Lower leg skin (tissue), 4 donors: ENCODE data around the gene TACR2. TPM values are rescaled to one million over a fixed set of nuclear protein-coding genes. Genes with fewer than 3 reads are reported as not detected.

ENCODE experiments used
- DNase-seq, 2 donors: peaks; one replicate each; pipeline ENCODE4 v3.0.0-alpha.2; 2019; ENCODE audit warnings: low spot score in 2 of 2
- H3K4me3 ChIP-seq: fragments of 200-600 bp; sonication (generic); 2 replicates; pipeline ENCODE4 v1.5.1; 2017; ENCODE audit warnings: mild to moderate bottlenecking, low read depth; ENCODE audit not compliant: poor library complexity, severe bottlenecking
- POLR2A ChIP-seq, 2 donors: fragments of 450-650 bp; IDR thresholded peaks; one replicate each; pipeline ENCODE4 v1.6.1; 2016 to 2017; ENCODE audit warnings: antibody characterized with exemption in 2 of 2, mild to moderate bottlenecking in 1 of 2, moderate library complexity in 1 of 2
- WGBS, 2 donors: methylation state at CpG; one replicate each; pipeline ENCODE4 v1.1.5; 2018; 5-methylcytosine and 5-hydroxymethylcytosine counted together
- intact Hi-C: fragments of 100-400 bp; cut with DNase I; formaldehyde crosslinking; loops from one replicate; pipeline ENCODE4 v1.15.0; 2023; ENCODE audit warnings: low total_unique reads
- total RNA-seq, 4 donors: library from RNA; depleted of rRNA; stranded (reverse); fragments of >200 nt; gene quantifications; one replicate each; pipeline ENCODE4 v1.1.0, GENCODE V29; 2016
- TF ChIP-seq, protein P1 (sequence below), 3 donors: fragments of 450-650 bp; IDR thresholded peaks; one replicate each; pipeline ENCODE4 v1.5.1; 2016; ENCODE audit warnings: antibody characterized with exemption in 3 of 3, mild to moderate bottlenecking in 3 of 3, moderate library complexity in 2 of 3

The TACR2 gene
- total RNA-seq, 4 donors from 2014 or later: 0.29 to 1.8 (median 1.7) TPM; not detected in 1

DNA sequence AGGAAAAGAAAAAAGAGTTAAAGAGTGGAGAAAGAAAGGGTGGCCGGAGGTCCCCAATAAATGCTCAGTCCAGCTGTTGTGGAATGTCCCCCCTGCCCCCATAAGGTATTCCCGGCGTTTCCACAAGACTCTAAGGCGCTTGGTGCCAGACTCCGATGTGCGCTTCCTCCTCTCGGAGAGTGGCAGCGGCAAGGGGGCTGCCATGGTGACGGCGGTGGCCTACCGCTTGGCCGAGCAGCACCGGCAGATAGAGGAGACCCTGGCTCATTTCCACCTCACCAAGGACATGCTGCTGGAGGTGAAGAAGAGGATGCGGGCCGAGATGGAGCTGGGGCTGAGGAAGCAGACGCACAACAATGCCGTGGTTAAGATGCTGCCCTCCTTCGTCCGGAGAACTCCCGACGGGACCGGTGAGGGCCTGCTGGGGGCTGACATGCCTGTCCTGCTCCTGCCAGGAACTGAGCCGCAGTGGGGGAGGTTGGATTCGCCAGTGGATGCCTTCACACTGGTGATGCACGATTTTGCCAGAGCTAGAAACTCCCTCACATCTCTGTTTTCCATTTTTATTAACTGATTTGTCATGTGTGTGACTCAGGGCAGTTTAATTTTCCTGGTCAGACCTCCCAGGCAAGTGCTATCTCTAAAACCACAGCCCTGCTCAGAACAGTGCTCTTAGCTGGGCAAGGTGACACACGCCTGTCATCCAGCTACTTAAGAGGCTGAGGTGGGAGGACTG lies 34.2 kb downstream of the TACR2 start:
- intact Hi-C loops: no loop called here
- 80% methylated on average over 26 of the region's 26 CpGs for WGBS, 2 donors
- TF ChIP-seq POLR2A (IDR thresholded peaks at IDR 0.05): no peak
- DNase-seq: no peak
- no peak overlapping the region for H3K4me3 ChIP-seq

DNA sequence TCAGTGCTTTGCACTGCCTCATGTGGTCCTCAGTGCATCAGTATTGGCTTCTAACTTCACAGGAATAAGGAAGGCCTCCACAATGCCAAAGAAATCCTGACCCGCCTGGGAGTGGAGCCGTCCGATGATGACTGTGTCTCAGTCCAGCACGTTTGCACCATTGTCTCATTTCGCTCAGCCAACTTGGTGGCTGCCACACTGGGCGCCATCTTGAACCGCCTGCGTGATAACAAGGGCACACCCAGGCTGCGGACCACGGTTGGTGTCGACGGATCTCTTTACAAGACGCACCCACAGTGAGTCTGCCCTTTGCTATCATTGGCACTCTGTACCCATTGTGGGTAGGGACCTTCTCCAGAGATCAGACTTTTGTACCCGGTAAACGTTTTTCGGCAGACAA lies 36.9 kb downstream of the TACR2 start:
- no peak overlapping the region for H3K4me3 ChIP-seq
- intact Hi-C loops: no loop called here
- DNase-seq: no peak
- WGBS, 2 donors: 92 to 94% methylated on average over 16 of the region's 16 CpGs
- TF ChIP-seq, protein P1, sequence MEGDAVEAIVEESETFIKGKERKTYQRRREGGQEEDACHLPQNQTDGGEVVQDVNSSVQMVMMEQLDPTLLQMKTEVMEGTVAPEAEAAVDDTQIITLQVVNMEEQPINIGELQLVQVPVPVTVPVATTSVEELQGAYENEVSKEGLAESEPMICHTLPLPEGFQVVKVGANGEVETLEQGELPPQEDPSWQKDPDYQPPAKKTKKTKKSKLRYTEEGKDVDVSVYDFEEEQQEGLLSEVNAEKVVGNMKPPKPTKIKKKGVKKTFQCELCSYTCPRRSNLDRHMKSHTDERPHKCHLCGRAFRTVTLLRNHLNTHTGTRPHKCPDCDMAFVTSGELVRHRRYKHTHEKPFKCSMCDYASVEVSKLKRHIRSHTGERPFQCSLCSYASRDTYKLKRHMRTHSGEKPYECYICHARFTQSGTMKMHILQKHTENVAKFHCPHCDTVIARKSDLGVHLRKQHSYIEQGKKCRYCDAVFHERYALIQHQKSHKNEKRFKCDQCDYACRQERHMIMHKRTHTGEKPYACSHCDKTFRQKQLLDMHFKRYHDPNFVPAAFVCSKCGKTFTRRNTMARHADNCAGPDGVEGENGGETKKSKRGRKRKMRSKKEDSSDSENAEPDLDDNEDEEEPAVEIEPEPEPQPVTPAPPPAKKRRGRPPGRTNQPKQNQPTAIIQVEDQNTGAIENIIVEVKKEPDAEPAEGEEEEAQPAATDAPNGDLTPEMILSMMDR (IDR thresholded peaks at IDR 0.05): no peak
- TF ChIP-seq POLR2A (IDR thresholded peaks at IDR 0.05): no peak

DNA sequence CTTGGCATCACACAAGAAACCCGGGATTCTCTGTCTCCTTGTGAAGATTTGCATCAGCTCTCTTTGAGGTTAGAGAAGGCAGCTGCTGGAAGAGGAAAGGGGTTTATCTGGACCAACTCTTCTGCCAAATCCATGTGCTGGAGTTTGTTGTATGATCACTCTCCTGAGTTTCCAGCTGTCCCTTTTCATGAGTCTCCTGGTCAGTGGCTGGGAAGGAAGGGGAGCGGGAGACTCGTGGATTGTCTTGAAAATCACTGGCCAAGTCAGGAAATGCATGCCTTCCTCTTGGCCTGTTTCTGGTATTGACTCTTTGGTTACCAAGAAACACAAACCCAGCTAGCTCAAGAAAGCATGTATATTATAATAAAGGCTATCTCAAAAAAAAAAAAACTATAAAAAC lies 38.8 kb downstream of the TACR2 start:
- no peak for TF ChIP-seq POLR2A (IDR thresholded peaks at IDR 0.05)
- TF ChIP-seq, protein P1 (IDR thresholded peaks at IDR 0.05): no peak
- no peak overlapping the region for H3K4me3 ChIP-seq
- intact Hi-C loops: no loop called here
- 21 to 35% methylated on average over 3 of the region's 3 CpGs for WGBS, 2 donors
- DNase-seq: no peak

DNA sequence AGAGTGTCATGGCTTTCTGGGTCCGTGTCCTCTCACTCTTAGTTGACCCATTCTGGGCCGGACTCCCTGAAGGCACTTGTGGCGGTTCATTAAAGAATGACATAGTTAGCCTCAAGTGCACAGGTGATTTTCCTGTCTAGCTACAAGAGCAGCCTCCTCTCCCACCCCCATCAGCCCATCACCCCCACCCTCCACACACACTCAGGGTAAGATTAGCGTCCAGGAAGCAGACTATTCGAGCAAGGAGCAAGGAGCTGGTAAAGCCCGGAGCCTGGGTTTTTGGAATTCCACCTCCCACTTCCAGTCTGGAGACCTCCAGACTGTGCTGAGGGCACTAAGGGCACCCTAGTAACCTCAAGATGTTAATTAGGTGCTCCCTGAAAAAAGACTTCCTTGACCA lies 39.5 kb downstream of the TACR2 start:
- TF ChIP-seq, protein P1 (IDR thresholded peaks at IDR 0.05): no peak
- no peak for TF ChIP-seq POLR2A (IDR thresholded peaks at IDR 0.05)
- DNase-seq: no peak
- no peak overlapping the region for H3K4me3 ChIP-seq
- intact Hi-C loops: no loop called here
- WGBS, 2 donors: 70 to 85% methylated on average over 6 of the region's 6 CpGs

DNA sequence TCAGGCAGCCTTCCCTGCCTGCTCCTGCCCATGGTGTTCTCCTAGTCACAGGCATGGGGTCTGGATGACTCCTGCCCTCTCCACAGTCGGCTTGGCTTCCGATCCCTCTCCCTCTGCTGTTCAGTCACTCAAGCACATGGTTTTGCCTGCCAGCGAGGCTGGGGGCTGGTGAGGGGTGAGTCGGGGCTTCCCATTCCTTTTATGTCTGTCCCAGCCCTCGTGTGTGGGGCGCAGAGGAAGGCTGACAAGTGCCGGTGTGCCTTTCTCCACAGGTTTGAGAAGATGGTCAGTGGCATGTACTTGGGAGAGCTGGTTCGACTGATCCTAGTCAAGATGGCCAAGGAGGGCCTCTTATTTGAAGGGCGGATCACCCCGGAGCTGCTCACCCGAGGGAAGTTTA lies 40.1 kb downstream of the TACR2 start:
- TF ChIP-seq, protein P1 (IDR thresholded peaks at IDR 0.05): no peak
- no peak for TF ChIP-seq POLR2A (IDR thresholded peaks at IDR 0.05)
- H3K4me3 ChIP-seq: no peak overlapping the region
- DNase-seq: no peak
- intact Hi-C loops: no loop called here
- WGBS, 2 donors: 82 to 84% methylated on average over 11 of the region's 11 CpGs

DNA sequence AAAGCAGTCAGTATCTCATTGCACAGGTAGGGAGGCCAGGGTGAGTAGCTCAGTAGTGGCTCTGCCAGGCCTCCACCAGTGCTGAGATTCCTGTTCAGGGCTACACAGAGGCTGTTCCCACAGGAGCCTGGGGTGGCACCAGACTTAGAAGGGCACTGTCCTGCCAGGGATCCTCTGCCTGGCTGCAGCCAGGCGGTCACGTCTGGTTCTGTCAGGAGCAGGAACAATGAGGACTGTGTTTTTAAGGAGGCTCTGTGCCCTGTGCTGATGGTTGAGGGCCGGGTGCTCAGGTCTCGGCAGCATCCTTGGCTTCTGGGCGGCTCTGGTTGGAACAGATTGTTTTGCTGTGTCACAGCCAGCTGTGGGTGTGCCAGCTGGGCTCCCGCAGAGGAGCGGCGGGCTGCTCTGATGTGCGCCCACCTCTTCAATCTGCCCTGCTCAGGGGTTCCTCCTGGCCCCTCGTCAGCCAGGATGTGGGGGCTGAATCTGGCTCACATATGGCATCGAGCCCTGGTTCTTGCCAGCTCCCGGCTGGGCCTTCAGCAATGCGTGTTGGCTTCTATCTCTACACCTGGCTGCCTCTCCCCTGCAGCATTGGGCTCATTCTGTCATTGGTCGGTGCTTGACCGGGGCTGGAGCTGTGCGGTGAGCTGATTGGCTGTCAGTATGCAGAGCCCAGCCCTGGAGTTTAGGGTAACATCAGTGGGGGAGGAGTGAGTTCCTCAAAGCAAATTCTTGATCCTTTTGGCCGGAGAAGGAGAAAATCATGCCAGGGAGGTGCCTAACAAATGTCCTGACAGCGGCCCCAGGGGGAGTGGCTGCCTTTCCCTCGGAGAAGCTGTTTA lies 41.2 kb downstream of the TACR2 start:
- DNase-seq: peak; percentile 69 to 91
- TF ChIP-seq POLR2A (IDR thresholded peaks at IDR 0.05): no peak
- TF ChIP-seq, protein P1 (IDR thresholded peaks at IDR 0.05): no peak
- 32 to 37% methylated on average over 12 to 19 of the region's 19 CpGs for whole genome bisulfite sequencing, 2 donors
- intact Hi-C loops: no loop called here
- no peak overlapping the region for H3K4me3 ChIP-seq
